Stomach (tissue), 9 donors: ENCODE data around the gene OXNAD1. TPM values are rescaled to one million over a fixed set of nuclear protein-coding genes. Genes with fewer than 3 reads are reported as not detected.

Experiments used
- DNase-seq, 2 donors: peaks; one replicate each; pipeline versions ENCODE4 v3.0.0 to v3.0.0-alpha.2; 2013 to 2019
- H3K27ac ChIP-seq, 5 donors: fragments of 200-600 bp in 4 of 5; sonication (generic) in 4 of 5; one replicate each; pipeline ENCODE4 v1.5.1; 2013 to 2019; ENCODE audit warnings: mild to moderate bottlenecking in 1 of 5, moderate library complexity in 1 of 5
- H3K27me3 ChIP-seq, 3 donors: fragments of 200-600 bp; sonication (generic); one replicate each; pipeline ENCODE4 v1.5.1; 2017 to 2019; ENCODE audit warnings: mixed run types in 1 of 3
- H3K36me3 ChIP-seq, 4 donors: fragments of 200-600 bp; sonication (generic); 1 replicate in 3 of 4; 2 replicates in 1 of 4; pipeline ENCODE4 v1.5.1; 2016 to 2019
- H3K4me1 ChIP-seq, 4 donors: fragments of 200-600 bp; sonication (generic); one replicate each; pipeline ENCODE4 v1.5.1; 2016 to 2019
- H3K4me3 ChIP-seq, 4 donors: fragments of 200-600 bp; sonication (generic) in 3 of 4; one replicate each; pipeline ENCODE4 v1.5.1; 2016 to 2019; ENCODE audit warnings: mild to moderate bottlenecking in 1 of 4
- H3K9me3 ChIP-seq, 4 donors: fragments of 200-600 bp; sonication (generic); one replicate each; pipeline ENCODE4 v1.5.1; 2016 to 2019
- CTCF ChIP-seq, 7 experiments: fragments of 450-650 bp in 4 of 7; fragments of 200-600 bp in 3 of 7; sonication (generic) in 3 of 7; IDR thresholded peaks; one replicate each; pipeline ENCODE4 v1.5.1; 2016 to 2019; ENCODE audit warnings: antibody characterized with exemption in 7 of 7, control low read depth in 2 of 7, mild to moderate bottlenecking in 1 of 7
- EP300 ChIP-seq: sonication (generic); formaldehyde crosslinking; IDR thresholded peaks from one replicate; pipeline ENCODE4 v1.6.1; 2017; ENCODE audit warnings: antibody characterized with exemption
- POLR2A ChIP-seq, 4 donors: fragments of 450-650 bp; IDR thresholded peaks; one replicate each; pipeline ENCODE4 v1.6.1; 2016; ENCODE audit warnings: antibody characterized with exemption in 4 of 4, control low read depth in 2 of 4, mild to moderate bottlenecking in 1 of 4, moderate library complexity in 1 of 4
- POLR2AphosphoS5 ChIP-seq, 3 donors: sonication (generic); formaldehyde crosslinking; IDR thresholded peaks; one replicate each; pipeline ENCODE4 v1.6.1; 2016; ENCODE audit warnings: antibody characterized with exemption in 3 of 3
- WGBS, 5 donors: extraction: QIAGEN DNeasy Blood & Tissue Kit in 3 of 5; methylation state at CpG; one replicate each; pipeline versions ENCODE4 v1.1.5 to v1.1.7; 2013 to 2018; 5-methylcytosine and 5-hydroxymethylcytosine counted together
- intact Hi-C: fragments of 100-400 bp; cut with DNase I; formaldehyde crosslinking; loops from one replicate; pipeline ENCODE4 v1.15.1; 2023; ENCODE audit warnings: low total_unique reads
- polyA plus RNA-seq, 3 donors: library from polyadenylated mRNA; stranded (reverse); fragments of 200-250 nt; gene quantifications; one replicate each; pipeline ENCODE4 v1.2.3, GENCODE V29; 2013
- total RNA-seq, 5 donors: library from RNA; depleted of rRNA; stranded (reverse); fragments of >200 nt; gene quantifications; one replicate each; pipeline versions ENCODE4 v1.1.0 to v1.2.3, GENCODE V29; 2014 to 2016
- donor health status: healthy with polysubstance abuse.
- donor health status: Bipolar disorder and iron deficiency.
- donor health status: healthy.

OXNAD1 gene
- total and polyA plus RNA-seq, 8 donors, result 5.5 to 51.3 (median 7.6) TPM

GRCh38 chr3:16294844-16295243 lies 29.8 kb downstream of the OXNAD1 start:
- peaks cover 0 to 5% (median under 1%) of the 10 kb centered on the region in 4 donors for H3K4me1 ChIP-seq
- no peaks in the 10 kb centered on the region for H3K9me3 ChIP-seq
- no peak for TF ChIP-seq POLR2AphosphoS5 (IDR thresholded peaks at IDR 0.05)
- no peak for TF ChIP-seq CTCF (IDR thresholded peaks at IDR 0.05)
- TF ChIP-seq POLR2A (IDR thresholded peaks at IDR 0.05), result no peak
- no peak for TF ChIP-seq EP300
- H3K27ac ChIP-seq, result no peak overlapping the region
- intact Hi-C loops, result no loop called here
- peaks cover 9 to 52% (median 42%) of the 10 kb centered on the region in 4 donors for H3K36me3 ChIP-seq
- H3K27me3 ChIP-seq, result no peaks in the 10 kb centered on the region
- WGBS, 5 donors, result 86 to 92% (median 90%) methylated on average over 5 of the region's 5 CpGs
- DNase-seq, result no peak
- no peak overlapping the region for H3K4me3 ChIP-seq

- Histone ChIP-seq H3K4me3 (no peak overlapping the region), H3K4me1 (peaks cover 0 to 5% (median 0%) of the 10 kb centered on the region in 4 donors), H3K27me3 (no peaks in the 10 kb centered on the region), H3K36me3 (peaks cover 9 to 50% (median 41%) of the 10 kb centered on the region in 4 donors), H3K9me3 (no peaks in the 10 kb centered on the region), H3K27ac (no peak overlapping the region)
- 85 to 92% (median 90%) methylated on average over 3 of the region's 3 CpGs for WGBS, 5 donors
- intact Hi-C loops, result no loop called here
- TF ChIP-seq POLR2A (IDR thresholded peaks at IDR 0.05) (no peak), CTCF (IDR thresholded peaks at IDR 0.05) (no peak), POLR2AphosphoS5 (IDR thresholded peaks at IDR 0.05) (no peak), EP300 (no peak)
- no peak for DNase-seq
Observed at GRCh38 chr3:16295298-16295890, 30.4 kb downstream of the OXNAD1 start.

- no peak for DNase-seq
- WGBS, 5 donors, result 80 to 84% (median 83%) methylated on average over 9 of the region's 9 CpGs
- Histone ChIP-seq H3K4me1 (no peaks in the 10 kb centered on the region), H3K36me3 (peaks cover 9 to 69% (median 64%) of the 10 kb centered on the region in 4 donors), H3K4me3 (no peak overlapping the region), H3K27ac (no peak overlapping the region), H3K9me3 (no peaks in the 10 kb centered on the region), H3K27me3 (no peaks in the 10 kb centered on the region)
- intact Hi-C loops, result no loop called here
- TF ChIP-seq EP300 (no peak), POLR2A (IDR thresholded peaks at IDR 0.05) (no peak), CTCF (IDR thresholded peaks at IDR 0.05) (no peak), POLR2AphosphoS5 (IDR thresholded peaks at IDR 0.05) (no peak)
Observed at GRCh38 chr3:16297997-16298885, 33.2 kb downstream of the OXNAD1 start.

GRCh38 chr3:16298891-16299290 lies 33.9 kb downstream of the OXNAD1 start:
- no peak for DNase-seq
- H3K4me1 ChIP-seq, result no peaks in the 10 kb centered on the region
- TF ChIP-seq EP300, result no peak
- no peak overlapping the region for H3K4me3 ChIP-seq
- intact Hi-C loops, result no loop called here
- WGBS, 5 donors, result 86 to 90% (median 86%) methylated on average over 6 of the region's 6 CpGs
- H3K27ac ChIP-seq, result no peak overlapping the region
- no peaks in the 10 kb centered on the region for H3K27me3 ChIP-seq
- H3K36me3 ChIP-seq, result peaks cover 9 to 73% (median 68%) of the 10 kb centered on the region in 4 donors
- no peaks in the 10 kb centered on the region for H3K9me3 ChIP-seq
